DOHH2 (cell line): ENCODE measurements around the gene TSPAN14.

Experiments used
- H3F3A ChIP-seq: fragments of 200-600 bp; sonication (generic), shearing (Covaris generic); 2 replicates; pipeline ENCODE4 v1.6.0; 2016; ENCODE audit warnings: antibody characterized with exemption, mild to moderate bottlenecking; ENCODE audit not compliant: control insufficient read depth, insufficient read depth
- H3K27ac ChIP-seq: fragments of 200-600 bp; sonication (generic); 2 replicates; pipeline ENCODE4 v1.5.1; 2014; ENCODE audit warnings: low read depth, mild to moderate bottlenecking, low read length, moderate library complexity
- H3K27me3 ChIP-seq: fragments of 200-600 bp; sonication (generic); 2 replicates; pipeline ENCODE4 v1.6.1; 2014; ENCODE audit warnings: mild to moderate bottlenecking, low read length, mixed read lengths; ENCODE audit not compliant: control insufficient read depth
- H3K36me3 ChIP-seq: fragments of 200-600 bp; sonication (generic); 2 replicates; pipeline ENCODE4 v1.6.1; 2014; ENCODE audit warnings: mild to moderate bottlenecking, low read length, moderate library complexity, mixed read lengths; ENCODE audit not compliant: control insufficient read depth
- H3K4me1 ChIP-seq: fragments of 200-600 bp; sonication (generic); 2 replicates; pipeline ENCODE4 v1.6.1; 2014; ENCODE audit warnings: mild to moderate bottlenecking, low read length, mixed read lengths; ENCODE audit not compliant: control insufficient read depth
- H3K4me2 ChIP-seq: fragments of 200-600 bp; sonication (generic); 2 replicates; pipeline ENCODE4 v1.6.0; 2014; ENCODE audit warnings: mild to moderate bottlenecking, low read length, moderate library complexity
- H3K4me3 ChIP-seq: fragments of 200-600 bp; sonication (generic); 2 replicates; pipeline ENCODE4 v1.5.1; 2014; ENCODE audit warnings: mild to moderate bottlenecking, low read length, mixed read lengths
- H3K79me2 ChIP-seq: fragments of 200-600 bp; sonication (generic); 2 replicates; pipeline ENCODE4 v1.6.1; 2014; ENCODE audit warnings: mild to moderate bottlenecking, low read length, mixed read lengths; ENCODE audit not compliant: control insufficient read depth
- H3K9me2 ChIP-seq: fragments of 200-600 bp; sonication (generic); replicated peaks from 2 replicates; pipeline ENCODE4 v1.6.1; 2014; ENCODE audit warnings: mild to moderate bottlenecking, low read length, mixed read lengths; ENCODE audit not compliant: control insufficient read depth
- H3K9me3 ChIP-seq: fragments of 200-600 bp; sonication (generic); 2 replicates; pipeline ENCODE4 v1.6.1; 2014; ENCODE audit warnings: antibody characterized with exemption, low read length, mixed read lengths; ENCODE audit not compliant: control insufficient read depth, insufficient read depth
- H4K20me1 ChIP-seq: fragments of 200-600 bp; sonication (generic); 2 replicates; pipeline ENCODE4 v1.6.0; 2014; ENCODE audit warnings: low read depth, mild to moderate bottlenecking, antibody characterized with exemption, low read length, moderate library complexity; ENCODE audit not compliant: control insufficient read depth, insufficient read depth
- CTCF ChIP-seq: fragments of 200-600 bp; sonication (generic); IDR thresholded peaks from one replicate; pipeline ENCODE4 v1.5.1; 2014; ENCODE audit warnings: antibody characterized with exemption, mild to moderate bottlenecking, low read depth, low read length; ENCODE audit not compliant: poor library complexity, severe bottlenecking
- EZH2phosphoT487 ChIP-seq: fragments of 200-600 bp; sonication (generic); IDR thresholded peaks from 2 replicates; pipeline ENCODE4 v1.6.1; 2017; ENCODE audit warnings: borderline replicate concordance, mild to moderate bottlenecking, antibody characterized with exemption, low read length, moderate library complexity, mixed read lengths

Gene TSPAN14

DNA sequence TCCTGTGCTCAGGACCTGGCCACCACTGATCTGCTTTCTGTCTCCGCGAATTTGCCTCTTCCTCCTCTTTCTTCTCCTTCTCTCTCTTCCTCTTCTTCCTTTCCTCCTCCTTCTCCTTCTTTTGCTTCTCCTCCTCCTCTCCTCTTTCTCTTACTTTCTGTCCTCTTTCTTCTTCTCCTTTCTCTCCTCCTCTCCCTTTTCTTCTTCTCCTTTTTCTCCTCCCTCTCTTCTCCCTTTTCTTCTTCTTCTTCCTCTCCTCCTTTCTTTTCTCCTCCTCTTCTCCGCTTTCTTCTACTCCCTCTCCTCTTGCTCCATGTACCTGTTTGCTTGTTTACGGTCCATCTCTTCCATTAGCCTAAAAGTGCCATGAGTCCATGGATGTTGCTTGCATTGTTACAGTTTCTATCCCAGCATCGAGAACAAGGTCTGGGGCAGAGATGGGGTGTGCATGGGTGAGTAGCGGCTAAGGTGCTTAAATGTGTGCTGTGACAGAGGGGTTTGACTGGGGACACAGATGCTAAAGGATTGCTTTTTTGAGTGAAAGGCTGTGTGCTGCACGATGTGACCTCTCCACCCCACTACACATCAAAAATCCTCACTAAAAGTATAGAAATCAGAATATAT lies 91.3 kb downstream of the TSPAN14 start:
- no peak overlapping the region for H3K27ac ChIP-seq
- no peaks in the 10 kb centered on the region for H3K9me2 ChIP-seq
- H3K4me2 ChIP-seq = no peak overlapping the region
- no peak overlapping the region for H3K4me3 ChIP-seq
- no peak for TF ChIP-seq EZH2phosphoT487
- no peak for TF ChIP-seq CTCF
- no peaks in the 10 kb centered on the region for H3K36me3 ChIP-seq
- no peaks in the 10 kb centered on the region for H3K79me2 ChIP-seq
- no peaks in the 10 kb centered on the region for H4K20me1 ChIP-seq
- H3K9me3 ChIP-seq = no peaks in the 10 kb centered on the region
- no peaks in the 10 kb centered on the region for H3F3A ChIP-seq
- peaks cover 6% of the 10 kb centered on the region for H3K27me3 ChIP-seq
- peaks cover 18% of the 10 kb centered on the region for H3K4me1 ChIP-seq

DNA sequence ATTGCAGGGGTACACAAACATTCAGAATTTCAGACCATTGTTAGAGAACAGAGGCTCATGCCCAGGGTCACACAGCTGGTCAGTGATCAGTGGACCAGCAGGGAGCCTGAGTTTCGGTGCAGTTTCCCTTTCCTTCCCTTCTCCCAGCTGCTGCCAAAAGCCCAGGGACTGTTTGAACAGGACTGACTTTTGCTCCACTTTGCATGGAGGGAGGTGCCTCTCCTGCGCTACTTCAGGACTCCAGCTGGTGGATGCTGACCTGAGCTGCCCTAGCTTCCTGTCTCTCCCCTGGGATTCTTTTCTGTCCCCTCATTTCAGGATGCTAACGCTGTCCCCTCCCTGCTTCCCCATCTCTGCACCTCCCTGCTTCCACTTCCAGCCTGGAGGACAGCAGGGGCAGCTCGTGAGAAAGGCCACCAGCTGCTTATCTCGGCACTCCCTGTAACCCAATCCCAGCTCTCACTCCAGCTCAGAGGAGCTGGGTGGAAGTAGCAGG lies 98.1 kb downstream of the TSPAN14 start:
- no peaks in the 10 kb centered on the region for H3K79me2 ChIP-seq
- H3K4me3 ChIP-seq = no peak overlapping the region
- H3K27ac ChIP-seq = no peak overlapping the region
- H3K27me3 ChIP-seq = peaks cover 23% of the 10 kb centered on the region
- H3K9me2 ChIP-seq = no peaks in the 10 kb centered on the region
- no peaks in the 10 kb centered on the region for H3F3A ChIP-seq
- H3K4me1 ChIP-seq = no peaks in the 10 kb centered on the region
- H3K36me3 ChIP-seq = no peaks in the 10 kb centered on the region
- no peaks in the 10 kb centered on the region for H3K9me3 ChIP-seq
- H4K20me1 ChIP-seq = no peaks in the 10 kb centered on the region
- no peak overlapping the region for H3K4me2 ChIP-seq
- no peak for TF ChIP-seq EZH2phosphoT487

GRCh38 chr10:80553436-80553835 lies 99.3 kb downstream of the TSPAN14 start:
- no peaks in the 10 kb centered on the region for H3K79me2 ChIP-seq

More at GRCh38 chr10:80553436-80553835, 99.3 kb downstream of the TSPAN14 start:
- no peak for TF ChIP-seq EZH2phosphoT487
- no peak for TF ChIP-seq CTCF
- Histone ChIP-seq H3K4me3 (no peak overlapping the region), H3K9me2 (no peaks in the 10 kb centered on the region), H3K27ac (no peak overlapping the region), H3K36me3 (no peaks in the 10 kb centered on the region), H3F3A (no peaks in the 10 kb centered on the region), H3K4me2 (no peak overlapping the region), H3K27me3 (peaks cover 24% of the 10 kb centered on the region), H3K4me1 (no peaks in the 10 kb centered on the region), H3K9me3 (no peaks in the 10 kb centered on the region; the same call in 1 of the 2 replicates), H4K20me1 (no peaks in the 10 kb centered on the region)
